ENCODE data around the gene ERG. TPM values are rescaled to one million over a fixed set of nuclear protein-coding genes. Genes with fewer than 3 reads are reported as not detected.

ERG gene
- total and polyA plus RNA-seq, 5 donors from 2014 or later = 1.5 TPM; not detected in 4

- Mint-ChIP-seq H3K36me3 (no peaks in the 10 kb centered on the region), H3K4me3 (no peak overlapping the region), H3K27ac (no peak overlapping the region), H3K9me3 (no peaks in the 10 kb centered on the region), H3K4me1 (no peaks in the 10 kb centered on the region), H3K27me3 (peaks cover 46% of the 10 kb centered on the region)
- no peak for ATAC-seq (ENCODE audit: low read depth in 2 of 2)
- H3K36me3 ChIP-seq (ENCODE audit: control insufficient read depth, insufficient read depth, low read length) = no peaks in the 10 kb centered on the region
- H3K4me1 ChIP-seq (ENCODE audit: control insufficient read depth, insufficient read depth, low read length, poor library complexity, severe bottlenecking) = no peaks in the 10 kb centered on the region
- H3K27me3 ChIP-seq (ENCODE audit: control insufficient read depth, insufficient read depth, low read length) = peaks cover 14% of the 10 kb centered on the region
- no peaks in the 10 kb centered on the region for H3K9me3 ChIP-seq (ENCODE audit: control insufficient read depth in 2 of 2, low read length in 2 of 2)
- no peak for DNase-seq
- H3K27ac ChIP-seq (ENCODE audit: insufficient read depth, low read length, poor library complexity, severe bottlenecking) = no peak overlapping the region
- H3K4me3 ChIP-seq (ENCODE audit: low read depth, low read length) = no peak overlapping the region
These were observed 3.0 kb downstream of the ERG start for GRCh38 chr21:38495242-38495641.

GRCh38 chr21:38494703-38495102, 3.6 kb downstream of the ERG start:
- H3K36me3 ChIP-seq (ENCODE audit: control insufficient read depth, insufficient read depth, low read length) = no peaks in the 10 kb centered on the region
- ATAC-seq (ENCODE audit: low read depth in 2 of 2) (no peak), DNase-seq (no peak)
- H3K4me1 ChIP-seq (ENCODE audit: control insufficient read depth, insufficient read depth, low read length, poor library complexity, severe bottlenecking) = no peaks in the 10 kb centered on the region
- Mint-ChIP-seq H3K9me3 (no peaks in the 10 kb centered on the region), H3K27ac (no peak overlapping the region), H3K27me3 (peaks cover 43% of the 10 kb centered on the region), H3K36me3 (no peaks in the 10 kb centered on the region), H3K4me3 (no peak overlapping the region), H3K4me1 (no peaks in the 10 kb centered on the region)
- no peak overlapping the region for H3K27ac ChIP-seq (ENCODE audit: insufficient read depth, low read length, poor library complexity, severe bottlenecking)
- H3K4me3 ChIP-seq (ENCODE audit: low read depth, low read length) = no peak overlapping the region
- peaks cover 12% of the 10 kb centered on the region for H3K27me3 ChIP-seq (ENCODE audit: control insufficient read depth, insufficient read depth, low read length)
- H3K9me3 ChIP-seq (ENCODE audit: control insufficient read depth in 2 of 2, low read length in 2 of 2) = no peaks in the 10 kb centered on the region

DNA sequence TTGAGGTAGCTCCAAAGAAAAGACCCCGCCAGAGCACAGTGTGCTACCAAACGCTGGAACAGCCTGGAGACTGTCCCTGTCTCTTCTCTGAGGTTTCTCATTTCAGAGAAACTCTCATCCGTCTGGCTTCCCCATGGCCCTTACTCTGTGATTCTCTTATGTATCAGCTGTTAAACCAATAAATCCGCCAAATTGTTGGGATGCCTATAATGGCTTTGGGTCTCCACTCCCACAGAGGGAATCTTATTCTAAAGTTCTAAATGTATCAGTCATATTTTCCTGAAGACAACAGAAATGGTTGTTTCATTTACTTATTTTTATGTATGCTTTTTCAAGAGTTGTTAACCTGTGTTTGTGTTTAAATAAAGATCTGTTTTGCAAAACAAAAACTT, 4.0 kb downstream of the ERG start:
- no peaks in the 10 kb centered on the region for H3K36me3 ChIP-seq (ENCODE audit: control insufficient read depth, insufficient read depth, low read length)
- Mint-ChIP-seq H3K9me3 (no peaks in the 10 kb centered on the region), H3K36me3 (no peaks in the 10 kb centered on the region), H3K4me3 (no peak overlapping the region), H3K4me1 (no peaks in the 10 kb centered on the region), H3K27ac (no peak overlapping the region), H3K27me3 (peaks cover 39% of the 10 kb centered on the region)
- no peaks in the 10 kb centered on the region for H3K9me3 ChIP-seq (ENCODE audit: control insufficient read depth in 2 of 2, low read length in 2 of 2)
- DNase-seq (no peak), ATAC-seq (ENCODE audit: low read depth in 2 of 2) (no peak)
- H3K27ac ChIP-seq (ENCODE audit: insufficient read depth, low read length, poor library complexity, severe bottlenecking) = no peak overlapping the region
- no peaks in the 10 kb centered on the region for H3K4me1 ChIP-seq (ENCODE audit: control insufficient read depth, insufficient read depth, low read length, poor library complexity, severe bottlenecking)
- no peak overlapping the region for H3K4me3 ChIP-seq (ENCODE audit: low read depth, low read length)
- H3K27me3 ChIP-seq (ENCODE audit: control insufficient read depth, insufficient read depth, low read length) = peaks cover 10% of the 10 kb centered on the region

GRCh38 chr21:38493549-38494250, 4.6 kb downstream of the ERG start:
- Mint-ChIP-seq H3K27me3 (peaks cover 38% of the 10 kb centered on the region), H3K4me3 (no peak overlapping the region)
- H3K27me3 ChIP-seq (ENCODE audit: control insufficient read depth, insufficient read depth, low read length) = peaks cover 10% of the 10 kb centered on the region

DNA sequence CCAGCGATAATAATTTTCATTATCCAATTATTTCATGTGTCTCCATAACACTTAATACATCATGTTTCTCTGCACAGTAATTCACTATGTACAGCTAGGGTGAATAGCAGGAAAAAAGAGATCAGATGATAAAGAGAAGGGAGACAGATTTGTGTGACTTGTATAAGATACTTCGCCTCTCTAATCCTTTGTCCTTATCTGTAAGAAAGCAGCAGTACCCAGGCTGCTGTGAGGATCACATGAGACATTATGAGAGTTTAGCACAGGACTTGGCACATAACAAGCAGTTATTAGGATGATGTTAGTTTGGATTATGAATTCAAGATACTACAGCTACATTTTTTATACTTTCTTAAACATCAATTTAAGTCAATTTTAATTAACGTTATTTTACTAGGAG, 6.3 kb downstream of the ERG start:
- DNase-seq (no peak), ATAC-seq (ENCODE audit: low read depth in 2 of 2) (no peak)
- Histone ChIP-seq H3K4me1 (ENCODE audit: control insufficient read depth, insufficient read depth, low read length, poor library complexity, severe bottlenecking) (no peaks in the 10 kb centered on the region), H3K27me3 (ENCODE audit: control insufficient read depth, insufficient read depth, low read length) (peaks cover 5% of the 10 kb centered on the region), H3K4me3 (ENCODE audit: low read depth, low read length) (no peak overlapping the region), H3K9me3 (ENCODE audit: control insufficient read depth in 2 of 2, low read length in 2 of 2) (no peaks in the 10 kb centered on the region), H3K27ac (ENCODE audit: insufficient read depth, low read length, poor library complexity, severe bottlenecking) (no peak overlapping the region), H3K36me3 (ENCODE audit: control insufficient read depth, insufficient read depth, low read length) (no peaks in the 10 kb centered on the region)
- Mint-ChIP-seq H3K27ac (no peak overlapping the region), H3K27me3 (peaks cover 28% of the 10 kb centered on the region), H3K4me1 (peaks cover 0 to 2% (median 0%) of the 10 kb centered on the region in 4 donors), H3K9me3 (no peaks in the 10 kb centered on the region), H3K4me3 (no peak overlapping the region), H3K36me3 (no peaks in the 10 kb centered on the region)

More at GRCh38 chr21:38493549-38494250, 4.6 kb downstream of the ERG start:
- ATAC-seq (ENCODE audit: low read depth in 2 of 2) = no peak
- H3K4me1 Mint-ChIP-seq = no peaks in the 10 kb centered on the region
- no peaks in the 10 kb centered on the region for H3K4me1 ChIP-seq (ENCODE audit: control insufficient read depth, insufficient read depth, low read length, poor library complexity, severe bottlenecking)
- H3K27ac ChIP-seq (ENCODE audit: insufficient read depth, low read length, poor library complexity, severe bottlenecking) = no peak overlapping the region
- DNase-seq = no peak
- no peaks in the 10 kb centered on the region for H3K9me3 Mint-ChIP-seq
- no peaks in the 10 kb centered on the region for H3K36me3 ChIP-seq (ENCODE audit: control insufficient read depth, insufficient read depth, low read length)
- no peaks in the 10 kb centered on the region for H3K9me3 ChIP-seq (ENCODE audit: control insufficient read depth in 2 of 2, low read length in 2 of 2)
- no peak overlapping the region for H3K4me3 ChIP-seq (ENCODE audit: low read depth, low read length)
- H3K36me3 Mint-ChIP-seq = no peaks in the 10 kb centered on the region
- no peak overlapping the region for H3K27ac Mint-ChIP-seq

GRCh38 chr21:38491536-38491935, 6.7 kb downstream of the ERG start:
- H3K4me1 ChIP-seq (ENCODE audit: control insufficient read depth, insufficient read depth, low read length, poor library complexity, severe bottlenecking) = no peaks in the 10 kb centered on the region
- H3K27ac ChIP-seq (ENCODE audit: insufficient read depth, low read length, poor library complexity, severe bottlenecking) = no peak overlapping the region
- Mint-ChIP-seq H3K4me3 (no peak overlapping the region), H3K27ac (no peak overlapping the region), H3K9me3 (no peaks in the 10 kb centered on the region), H3K4me1 (peaks cover 0 to 2% (median 0%) of the 10 kb centered on the region in 4 donors), H3K27me3 (peaks cover 26% of the 10 kb centered on the region), H3K36me3 (no peaks in the 10 kb centered on the region)
- DNase-seq = no peak
- H3K4me3 ChIP-seq (ENCODE audit: low read depth, low read length) = no peak overlapping the region
- no peak for ATAC-seq (ENCODE audit: low read depth in 2 of 2)
- no peaks in the 10 kb centered on the region for H3K36me3 ChIP-seq (ENCODE audit: control insufficient read depth, insufficient read depth, low read length)
- peaks cover 5% of the 10 kb centered on the region for H3K27me3 ChIP-seq (ENCODE audit: control insufficient read depth, insufficient read depth, low read length)
- no peaks in the 10 kb centered on the region for H3K9me3 ChIP-seq (ENCODE audit: control insufficient read depth in 2 of 2, low read length in 2 of 2)

- H3K27me3 ChIP-seq (ENCODE audit: control insufficient read depth, insufficient read depth, low read length) = peaks cover 5% of the 10 kb centered on the region
- H3K27ac Mint-ChIP-seq = no peak overlapping the region
- H3K9me3 Mint-ChIP-seq = no peaks in the 10 kb centered on the region
- ATAC-seq (ENCODE audit: low read depth in 2 of 2) = no peak
- no peaks in the 10 kb centered on the region for H3K36me3 ChIP-seq (ENCODE audit: control insufficient read depth, insufficient read depth, low read length)
- H3K4me3 ChIP-seq (ENCODE audit: low read depth, low read length) = no peak overlapping the region
- H3K4me1 ChIP-seq (ENCODE audit: control insufficient read depth, insufficient read depth, low read length, poor library complexity, severe bottlenecking) = no peaks in the 10 kb centered on the region
- no peak for DNase-seq
- peaks cover 0 to 2% (median 0%) of the 10 kb centered on the region in 4 donors for H3K4me1 Mint-ChIP-seq
- no peaks in the 10 kb centered on the region for H3K9me3 ChIP-seq (ENCODE audit: control insufficient read depth in 2 of 2, low read length in 2 of 2)
- no peaks in the 10 kb centered on the region for H3K36me3 Mint-ChIP-seq
- H3K27ac ChIP-seq (ENCODE audit: insufficient read depth, low read length, poor library complexity, severe bottlenecking) = no peak overlapping the region
- no peak overlapping the region for H3K4me3 Mint-ChIP-seq
- H3K27me3 Mint-ChIP-seq = peaks cover 19% of the 10 kb centered on the region
These were observed 7.8 kb downstream of the ERG start for GRCh38 chr21:38490411-38491020.

DNA sequence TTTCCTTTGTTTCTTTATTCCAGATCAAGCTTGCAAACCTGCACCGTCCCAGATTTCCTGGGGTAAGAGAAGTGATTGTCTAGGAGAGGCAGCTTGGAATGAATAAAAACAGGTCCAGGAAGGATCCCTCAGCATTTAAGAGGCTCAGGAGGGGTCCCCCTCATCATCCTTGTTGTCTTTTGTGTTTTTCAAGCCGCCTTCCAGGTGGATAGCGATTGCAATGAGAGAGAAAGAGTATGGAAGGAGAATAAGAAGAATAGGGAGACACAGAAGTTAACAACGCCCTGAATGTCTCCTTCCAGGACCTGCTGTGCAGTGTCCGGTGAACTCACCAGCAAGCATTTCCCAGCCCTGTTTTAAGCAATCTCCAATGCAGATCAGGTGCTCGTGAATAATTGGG, 8.5 kb downstream of the ERG start:
- Mint-ChIP-seq H3K36me3 (no peaks in the 10 kb centered on the region), H3K27me3 (peaks cover 14% of the 10 kb centered on the region), H3K9me3 (no peaks in the 10 kb centered on the region), H3K4me3 (no peak overlapping the region), H3K27ac (no peak overlapping the region), H3K4me1 (peaks cover 0 to 2% (median 0%) of the 10 kb centered on the region in 4 donors)
- Histone ChIP-seq H3K4me1 (ENCODE audit: control insufficient read depth, insufficient read depth, low read length, poor library complexity, severe bottlenecking) (no peaks in the 10 kb centered on the region), H3K4me3 (ENCODE audit: low read depth, low read length) (no peak overlapping the region), H3K27me3 (ENCODE audit: control insufficient read depth, insufficient read depth, low read length) (peaks cover 5% of the 10 kb centered on the region), H3K9me3 (ENCODE audit: control insufficient read depth in 2 of 2, low read length in 2 of 2) (no peaks in the 10 kb centered on the region), H3K27ac (ENCODE audit: insufficient read depth, low read length, poor library complexity, severe bottlenecking) (no peak overlapping the region), H3K36me3 (ENCODE audit: control insufficient read depth, insufficient read depth, low read length) (no peaks in the 10 kb centered on the region)
- ATAC-seq (ENCODE audit: low read depth in 2 of 2) (no peak), DNase-seq (no peak)
